HG02642 (cell line): Measurements from ENCODE around the gene ZNF90.
"Not testable (repeated sequence)": the region's sequence is repeated elsewhere in the genome, so short reads cannot be mapped to it uniquely, and the experiment has no call there.

ENCODE experiments used
- ATAC-seq: cut with Tn5 transposase; IDR thresholded peaks from one replicate; pipeline ENCODE4 v1.9.1; 2021; ENCODE audit warnings: mild to moderate bottlenecking; ENCODE audit not compliant: unreplicated experiment, poor library complexity

The ZNF90 gene

GRCh38 chr19:20102097-20102496 is 24.3 kb downstream of the ZNF90 start:
- ATAC-seq: no peak

- ATAC-seq: no peak
Measured at GRCh38 chr19:20103091-20103740, 25.4 kb downstream of the ZNF90 start.

GRCh38 chr19:20107301-20107700 is 29.5 kb downstream of the ZNF90 start:
- no peak for ATAC-seq

GRCh38 chr19:20118064-20118839 is 40.5 kb downstream of the ZNF90 start:
- ATAC-seq: not testable (repeated sequence)

GRCh38 chr19:20124879-20125278 is 47.1 kb downstream of the ZNF90 start:
- no peak for ATAC-seq

- ATAC-seq: not testable (repeated sequence)
Measured at GRCh38 chr19:20132933-20133332, 55.1 kb downstream of the ZNF90 start.

GRCh38 chr19:20137714-20138113 is 59.9 kb downstream of the ZNF90 start:
- not testable (repeated sequence) for ATAC-seq

GRCh38 chr19:20151617-20152145 is 73.9 kb downstream of the ZNF90 start:
- no peak for ATAC-seq

- ATAC-seq: not testable (repeated sequence)
Measured at GRCh38 chr19:20152506-20152905, 74.7 kb downstream of the ZNF90 start.

- ATAC-seq: no peak
Measured at GRCh38 chr19:20153281-20153680, 75.5 kb downstream of the ZNF90 start.

- no peak for ATAC-seq
Measured at GRCh38 chr19:20154636-20155035, 76.8 kb downstream of the ZNF90 start.

GRCh38 chr19:20162821-20163220 is 85.0 kb downstream of the ZNF90 start:
- no peak for ATAC-seq

GRCh38 chr19:20164456-20164855 is 86.7 kb downstream of the ZNF90 start:
- ATAC-seq: no peak

GRCh38 chr19:20165971-20166592 is 88.3 kb downstream of the ZNF90 start:
- ATAC-seq: no peak

GRCh38 chr19:20167020-20167644 is 89.3 kb downstream of the ZNF90 start, which contains the start of gene ZNF486:
ZNF486 (plus strand) TSS chr19:20167214; CDS start chr19:20167331, 117 bp downstream.
- peak; percentile 95 for ATAC-seq

- no peak for ATAC-seq
Measured at GRCh38 chr19:20167651-20168122, 89.9 kb downstream of the ZNF90 start.
